T-helper 9 cell (primary cell): Measurements from ENCODE around the gene FIGLA.
"Not testable (repeated sequence)": the region's sequence is repeated elsewhere in the genome, so short reads cannot be mapped to it uniquely, and the experiment has no call there.

Experiments used
- DNase-seq: peaks from one replicate; pipeline ENCODE4 v3.0.0-alpha.2; 2020

Gene FIGLA

DNA sequence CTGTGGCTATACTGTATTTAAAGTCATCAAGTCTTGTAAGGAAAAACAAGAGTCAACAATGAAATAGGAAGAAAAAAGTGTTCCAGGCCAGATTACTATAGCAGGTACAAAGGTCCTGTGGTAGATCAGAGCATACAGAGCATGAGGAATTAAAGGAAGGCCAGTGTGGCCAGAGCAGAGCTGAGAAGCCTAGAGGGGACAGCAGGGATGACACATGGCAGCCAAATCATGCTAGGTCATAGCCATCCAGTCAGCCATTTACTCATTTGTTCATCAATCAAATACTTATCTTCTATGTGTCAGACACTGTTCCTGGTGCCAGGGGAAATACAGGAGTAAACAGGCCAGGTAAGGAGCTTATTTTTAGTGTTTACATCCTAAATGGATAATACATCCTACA is 46.8 kb downstream of the FIGLA start:
- no peak for DNase-seq

GRCh38 chr2:70743068-70743467 is 47.4 kb downstream of the FIGLA start:
- DNase-seq = no peak

DNA sequence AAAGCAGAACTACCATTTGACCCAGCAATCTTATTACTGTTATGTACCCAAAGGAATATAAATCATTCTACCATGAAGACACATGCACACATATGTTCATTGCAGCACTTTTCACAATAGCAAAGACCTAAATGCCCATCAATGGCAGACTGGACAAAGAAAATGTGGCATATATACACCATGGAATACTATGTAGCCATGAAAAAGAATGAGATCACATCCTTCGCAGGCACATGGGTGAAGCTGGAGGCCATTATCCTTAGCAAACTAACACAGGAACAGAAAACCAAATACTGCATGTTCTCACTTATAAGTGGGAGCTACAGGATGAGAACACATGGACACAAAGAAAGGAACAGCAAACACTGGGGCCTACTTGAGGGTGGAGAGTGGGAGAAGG is 51.0 kb downstream of the FIGLA start:
- DNase-seq = not testable (repeated sequence)

DNA sequence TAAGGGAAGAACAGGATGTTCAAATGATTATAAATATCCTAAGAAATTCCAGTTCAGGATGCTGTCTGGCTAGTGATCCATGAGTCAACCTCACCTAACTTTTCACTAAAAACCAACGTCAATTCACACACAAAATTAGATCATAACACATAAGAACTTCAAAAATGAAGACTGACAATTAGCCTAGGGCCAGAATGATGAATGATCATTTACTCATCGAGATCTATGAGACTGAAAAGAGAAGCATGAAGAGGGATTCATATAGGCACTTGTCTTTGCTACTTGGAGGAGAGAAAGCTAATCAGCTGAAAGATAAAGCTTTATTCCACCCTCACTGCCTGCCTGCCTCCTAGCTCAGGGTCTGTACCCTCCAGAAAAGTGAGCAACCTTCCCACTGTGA is 52.3 kb downstream of the FIGLA start:
- no peak for DNase-seq

GRCh38 chr2:70735071-70735470 is 55.4 kb downstream of the FIGLA start:
- DNase-seq = no peak

- DNase-seq = no peak
Observed at GRCh38 chr2:70733646-70734180, 56.7 kb downstream of the FIGLA start.

- DNase-seq = no peak
Observed at GRCh38 chr2:70732766-70733645, 57.4 kb downstream of the FIGLA start.

DNA sequence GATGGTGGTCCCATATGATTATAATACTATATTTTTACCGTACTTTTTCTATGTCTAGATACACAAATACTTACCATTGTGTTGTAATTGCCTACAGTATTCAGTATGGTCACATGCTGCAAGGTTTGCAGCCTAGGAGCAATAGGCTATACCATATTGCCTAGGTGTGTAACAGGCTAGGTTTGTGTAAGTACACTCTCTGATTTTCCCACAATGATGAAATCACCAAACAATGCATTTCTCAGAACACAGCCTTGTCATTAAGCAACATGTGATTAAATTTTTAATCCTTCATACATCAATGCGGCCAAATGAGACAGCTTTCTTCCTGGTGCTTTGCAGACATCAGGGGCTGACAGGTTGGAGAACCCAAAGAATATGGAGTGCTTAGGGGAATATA is 59.7 kb downstream of the FIGLA start:
- DNase-seq = no peak

GRCh38 chr2:70729647-70730046 is 60.8 kb downstream of the FIGLA start:
- DNase-seq = no peak

- no peak for DNase-seq
Observed at GRCh38 chr2:70728128-70728527, 62.3 kb downstream of the FIGLA start.
